OCI-LY1 (cell line): ENCODE results near the gene SLC17A9.

Experiments
- EZH2 ChIP-seq: fragments of 200-600 bp; sonication (generic), shearing (Covaris generic); IDR thresholded peaks from 2 replicates; pipeline ENCODE4 v1.8.0; 2017; ENCODE audit warnings: borderline replicate concordance, mixed run types, mild to moderate bottlenecking, antibody characterized with exemption, low read length, moderate library complexity, mixed read lengths
- TF ChIP-seq, protein P1 (sequence below): fragments of 200-600 bp; sonication (generic), shearing (Covaris generic); IDR thresholded peaks from 2 replicates; pipeline ENCODE4 v1.5.1; 2017; ENCODE audit warnings: mild to moderate bottlenecking, antibody characterized with exemption, low read length, moderate library complexity, mixed read lengths

DNA sequence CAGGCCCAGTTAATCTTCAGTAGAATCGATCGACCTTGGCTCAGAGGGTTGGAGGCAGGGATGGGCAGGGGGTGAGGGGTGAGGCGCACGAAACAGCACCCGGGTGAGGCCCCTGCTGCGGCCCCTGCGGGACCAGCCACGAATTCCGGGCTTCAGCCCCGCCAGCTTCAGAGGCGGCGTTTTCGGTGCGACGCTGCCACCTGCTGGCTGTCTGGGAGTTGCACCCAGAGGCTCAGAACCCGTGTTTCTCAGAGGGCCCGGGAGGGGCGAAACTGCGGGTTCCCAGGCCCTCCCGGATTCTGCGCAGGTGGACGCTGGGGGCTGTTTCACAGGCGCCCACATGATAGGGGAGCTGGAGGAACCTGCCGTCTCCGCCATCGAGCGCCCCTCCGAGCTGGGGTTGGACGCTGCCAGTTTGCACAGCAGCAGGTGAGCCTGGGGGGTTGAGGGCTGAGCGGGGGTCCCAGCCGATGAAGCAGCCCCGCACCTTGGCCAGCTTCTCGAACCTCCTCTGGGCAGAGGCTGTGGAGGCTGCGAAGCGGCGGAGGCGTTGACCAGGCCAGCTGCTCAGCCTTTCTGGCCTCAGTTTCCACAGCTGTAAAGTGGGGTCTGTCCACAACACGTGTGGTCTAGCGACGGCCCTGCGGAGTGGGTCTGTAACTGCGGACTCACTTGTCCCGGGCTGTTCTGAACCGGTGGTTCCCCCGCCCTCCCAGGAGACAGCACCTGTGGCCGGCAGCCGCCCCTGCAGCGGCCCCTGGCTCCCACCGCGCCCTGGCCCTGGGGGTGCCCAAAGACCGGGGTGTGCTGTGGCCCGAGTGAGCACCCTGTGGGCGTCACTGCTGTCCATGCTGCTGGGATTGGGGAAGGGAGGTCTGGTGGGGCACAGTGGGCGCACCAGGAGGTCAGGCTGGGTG lies 56.8 kb downstream of the SLC17A9 start:
- TF ChIP-seq, protein P1, sequence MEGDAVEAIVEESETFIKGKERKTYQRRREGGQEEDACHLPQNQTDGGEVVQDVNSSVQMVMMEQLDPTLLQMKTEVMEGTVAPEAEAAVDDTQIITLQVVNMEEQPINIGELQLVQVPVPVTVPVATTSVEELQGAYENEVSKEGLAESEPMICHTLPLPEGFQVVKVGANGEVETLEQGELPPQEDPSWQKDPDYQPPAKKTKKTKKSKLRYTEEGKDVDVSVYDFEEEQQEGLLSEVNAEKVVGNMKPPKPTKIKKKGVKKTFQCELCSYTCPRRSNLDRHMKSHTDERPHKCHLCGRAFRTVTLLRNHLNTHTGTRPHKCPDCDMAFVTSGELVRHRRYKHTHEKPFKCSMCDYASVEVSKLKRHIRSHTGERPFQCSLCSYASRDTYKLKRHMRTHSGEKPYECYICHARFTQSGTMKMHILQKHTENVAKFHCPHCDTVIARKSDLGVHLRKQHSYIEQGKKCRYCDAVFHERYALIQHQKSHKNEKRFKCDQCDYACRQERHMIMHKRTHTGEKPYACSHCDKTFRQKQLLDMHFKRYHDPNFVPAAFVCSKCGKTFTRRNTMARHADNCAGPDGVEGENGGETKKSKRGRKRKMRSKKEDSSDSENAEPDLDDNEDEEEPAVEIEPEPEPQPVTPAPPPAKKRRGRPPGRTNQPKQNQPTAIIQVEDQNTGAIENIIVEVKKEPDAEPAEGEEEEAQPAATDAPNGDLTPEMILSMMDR: peak; percentile 83
- no peak for TF ChIP-seq EZH2
